PC-9 (cell line): Measurements from ENCODE around the gene SEC61G. TPM values are rescaled to one million over a fixed set of nuclear protein-coding genes. Genes with fewer than 3 reads are reported as not detected.

Experiments used
- BruUV-seq: library from RNA; stranded (reverse); fragments of 400-500 nt; replicated peaks from 2 replicates; lab custom pipeline; 2021; lab: Mats Ljungman, UMichigan
- CTCF ChIA-PET: fragments of 300-600 bp; sonication (Branson Sonifier 250); formaldehyde crosslinking; loops from one replicate; lab custom pipeline; 2022; ENCODE audit warnings: antibody characterized with exemption; lab: Charles Lee
- POLR2A ChIA-PET: fragments of 300-600 bp; sonication (Branson Sonifier 250); formaldehyde crosslinking; loops from one replicate; lab custom pipeline; 2022; ENCODE audit warnings: antibody characterized with exemption; ENCODE audit not compliant: unreplicated experiment; lab: Charles Lee
- DNase-seq, 2 experiments: peaks; one replicate each; pipeline versions ENCODE4 v3.0.0 to v3.0.0-alpha.2; 2015 to 2022; ENCODE audit warnings: mixed read lengths in 1 of 2
- H2AFZ ChIP-seq: fragments of 200-600 bp; sonication (generic); 2 replicates; pipeline ENCODE4 v1.8.1; 2017; ENCODE audit warnings: antibody characterized with exemption
- H3F3A ChIP-seq: fragments of 200-600 bp; sonication (generic); 2 replicates; pipeline ENCODE4 v1.8.1; 2017; ENCODE audit warnings: antibody characterized with exemption, mild to moderate bottlenecking, low read depth; ENCODE audit not compliant: insufficient read depth
- H3K27ac ChIP-seq: fragments of 200-600 bp; sonication (generic); 2 replicates; pipeline ENCODE4 v1.6.1; 2016; ENCODE audit warnings: mixed run types
- H3K27me3 ChIP-seq: fragments of 200-600 bp; sonication (generic); 2 replicates; pipeline ENCODE4 v1.6.1; 2016; ENCODE audit warnings: low read depth, mixed run types; ENCODE audit not compliant: insufficient read depth
- H3K36me3 ChIP-seq: fragments of 200-600 bp; sonication (generic); 2 replicates; pipeline ENCODE4 v1.6.1; 2016; ENCODE audit warnings: low read depth, mixed run types
- H3K4me1 ChIP-seq: fragments of 200-600 bp; sonication (generic); replicated peaks from 2 replicates; pipeline ENCODE4 v1.6.1; 2016; ENCODE audit warnings: mixed run types; ENCODE audit not compliant: insufficient read depth
- H3K4me2 ChIP-seq: fragments of 200-600 bp; sonication (generic); 2 replicates; pipeline ENCODE4 v1.6.1; 2017; ENCODE audit warnings: mixed run types
- H3K4me3 ChIP-seq: fragments of 200-600 bp; sonication (generic); 2 replicates; pipeline ENCODE4 v1.6.1; 2016; ENCODE audit warnings: mixed run types
- H3K79me2 ChIP-seq: fragments of 200-600 bp; sonication (generic); 2 replicates; pipeline ENCODE4 v1.6.1; 2017; ENCODE audit warnings: low read depth, mixed run types
- H3K9me2 ChIP-seq: fragments of 200-600 bp; sonication (generic); 2 replicates; pipeline ENCODE4 v1.8.1; 2017; ENCODE audit warnings: mild to moderate bottlenecking; ENCODE audit not compliant: insufficient read depth
- H3K9me3 ChIP-seq: fragments of 200-600 bp; sonication (generic); 2 replicates; pipeline ENCODE4 v1.8.1; 2016; ENCODE audit warnings: low read depth; ENCODE audit not compliant: insufficient read depth
- H4K20me1 ChIP-seq: fragments of 200-600 bp; sonication (generic); 2 replicates; pipeline ENCODE4 v1.8.1; 2017; ENCODE audit not compliant: insufficient read depth
- CTCF ChIP-seq: fragments of 200-600 bp; sonication (generic); conservative IDR thresholded peaks from 2 replicates; pipeline ENCODE4 v1.6.1; 2017; ENCODE audit warnings: mixed run types, antibody characterized with exemption, mild to moderate bottlenecking, moderate library complexity
- EZH2 ChIP-seq: fragments of 200-600 bp; sonication (generic); IDR thresholded peaks from 2 replicates; pipeline ENCODE4 v1.8.0; 2017; ENCODE audit warnings: antibody characterized with exemption, low read depth
- intact Hi-C: fragments of 100-400 bp; cut with micrococcal nuclease; formaldehyde crosslinking; loops from one replicate; pipeline ENCODE4 v1.10.0; 2022; ENCODE audit not compliant: unreplicated experiment
- total RNA-seq: library from RNA; stranded (reverse); gene quantifications from 2 replicates; pipeline ENCODE4 v1.2.3, GENCODE V29; 2021

Gene SEC61G
- total RNA-seq, 1 experiment from 2014 or later: 261 TPM

GRCh38 chr7:54774785-54775740 lies 16.1 kb upstream of the SEC61G start:
- H2AFZ ChIP-seq: no peak overlapping the region
- CTCF ChIA-PET: interaction anchor here (0.6 to 2.4 kb wide), 5 partner anchors 14 to 479 kb away, joined by 3 to 26 read pairs (median 8); no protein-coding TSS in a partner anchor
- no peaks in the 10 kb centered on the region for H3K36me3 ChIP-seq
- POLR2A ChIA-PET: no interaction called here
- peaks cover 11% of the 10 kb centered on the region for H3K4me1 ChIP-seq
- BruUV-seq: no TSS peak
- no peaks in the 10 kb centered on the region for H4K20me1 ChIP-seq
- no peak for TF ChIP-seq CTCF
- TF ChIP-seq EZH2: no peak
- H3K4me2 ChIP-seq: no peak overlapping the region
- H3K9me3 ChIP-seq: peaks cover 21% of the 10 kb centered on the region
- no peak overlapping the region for H3K4me3 ChIP-seq
- DNase-seq: no peak
- H3K27me3 ChIP-seq: no peaks in the 10 kb centered on the region
- intact Hi-C loops: loop anchor here (1.0 to 10.0 kb wide), 7 partner anchors 64 to 860 kb away; partner anchors contain the start of gene EGFR
- no peaks in the 10 kb centered on the region for H3K9me2 ChIP-seq
- H3K79me2 ChIP-seq: no peaks in the 10 kb centered on the region
- no peak overlapping the region for H3K27ac ChIP-seq
- H3F3A ChIP-seq: peaks cover 10% of the 10 kb centered on the region

- peak overlapping the region; percentile 91 for H2AFZ ChIP-seq
- ChIA-PET POLR2A (no interaction called here), CTCF (interaction anchor here (0.6 to 2.4 kb wide), 9 partner anchors 15 to 654 kb away, joined by 3 to 26 read pairs (median 5); partner anchors contain the start of gene SEC61G)
- peak overlapping the region; percentile 58 for H3K4me3 ChIP-seq
- H3K79me2 ChIP-seq: no peaks in the 10 kb centered on the region
- H3K9me2 ChIP-seq: no peaks in the 10 kb centered on the region
- no TSS peak for BruUV-seq
- peak overlapping the region; percentile 87 for H3K4me2 ChIP-seq
- H3K27me3 ChIP-seq: no peaks in the 10 kb centered on the region
- H3K9me3 ChIP-seq: peaks cover 17% of the 10 kb centered on the region
- intact Hi-C loops: loop anchor here (1.0 to 10.0 kb wide), 7 partner anchors 66 to 861 kb away; partner anchors contain the start of gene EGFR
- TF ChIP-seq CTCF (peak; percentile 100), EZH2 (no peak)
- H3K36me3 ChIP-seq: no peaks in the 10 kb centered on the region
- DNase-seq: peak; percentile 94
- H4K20me1 ChIP-seq: no peaks in the 10 kb centered on the region
- peaks cover 10% of the 10 kb centered on the region for H3F3A ChIP-seq
- H3K4me1 ChIP-seq: peaks cover 20% of the 10 kb centered on the region
- peak overlapping the region; percentile 67 for H3K27ac ChIP-seq
Observed at GRCh38 chr7:54773472-54774399, 14.7 kb upstream of the SEC61G start.

DNA sequence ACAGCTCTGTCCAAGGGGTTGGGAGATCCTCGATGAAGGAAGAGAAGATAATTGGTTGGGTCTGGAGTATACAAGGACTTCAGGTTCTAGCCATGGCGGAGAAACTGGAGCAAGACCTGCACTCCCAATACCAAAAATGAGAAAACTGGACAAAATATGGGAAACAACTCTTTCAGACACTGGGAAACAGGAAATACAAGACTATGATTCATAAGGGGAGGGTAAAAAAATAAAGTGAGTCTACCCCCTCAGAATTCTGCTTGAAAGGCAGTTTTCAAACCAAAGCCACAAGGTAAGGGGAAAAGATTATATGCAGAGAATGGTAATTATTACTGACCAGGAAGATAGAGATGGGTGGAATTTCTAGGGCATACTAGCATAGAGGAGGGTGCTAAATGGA lies 10.2 kb upstream of the SEC61G start:
- intact Hi-C loops: no loop called here
- Histone ChIP-seq H3K4me1 (peaks cover 20% of the 10 kb centered on the region), H4K20me1 (no peaks in the 10 kb centered on the region), H3K9me3 (no peaks in the 10 kb centered on the region), H2AFZ (peak overlapping the region; percentile 6; the same call in 1 of the 2 replicates), H3K9me2 (no peaks in the 10 kb centered on the region), H3K27ac (no peak overlapping the region), H3K79me2 (no peaks in the 10 kb centered on the region), H3K4me2 (peak overlapping the region; percentile 1), H3K36me3 (no peaks in the 10 kb centered on the region), H3F3A (peaks cover 10% of the 10 kb centered on the region), H3K27me3 (no peaks in the 10 kb centered on the region), H3K4me3 (no peak overlapping the region)
- no TSS peak for BruUV-seq
- TF ChIP-seq EZH2: no peak
- TF ChIP-seq CTCF: no peak
- ChIA-PET POLR2A (no interaction called here), CTCF (no interaction called here)
- peak in 1 of 2 experiments; percentile 56 for DNase-seq
